Trophoblast cell (in vitro differentiated cells and primary cell): ENCODE results near the gene CTDP1.

Source experiments
- DNase-seq, 2 donors: peaks; one replicate each; pipeline ENCODE4 v3.0.0-alpha.2; 2016
- H2AFZ ChIP-seq: 2 replicates; pipeline ENCODE4 v1.6.1; 2013; ENCODE audit warnings: low read length, moderate library complexity, mild to moderate bottlenecking; ENCODE audit not compliant: insufficient read depth, poor library complexity
- H2AK5ac ChIP-seq: 2 replicates; pipeline ENCODE4 v1.6.1; 2013; ENCODE audit warnings: mild to moderate bottlenecking, low read length
- H2BK120ac ChIP-seq: 2 replicates; pipeline ENCODE4 v1.6.1; 2013; ENCODE audit warnings: low read length, mild to moderate bottlenecking, moderate library complexity; ENCODE audit not compliant: insufficient read depth, poor library complexity
- H2BK12ac ChIP-seq: 2 replicates; pipeline ENCODE4 v1.6.1; 2013; ENCODE audit warnings: mild to moderate bottlenecking, low read length, moderate library complexity
- H2BK5ac ChIP-seq: 2 replicates; pipeline ENCODE4 v1.6.1; 2013; ENCODE audit warnings: low read length, low read depth, moderate library complexity, mild to moderate bottlenecking; ENCODE audit not compliant: poor library complexity
- H3K14ac ChIP-seq: 2 replicates; pipeline ENCODE4 v1.6.1; 2013; ENCODE audit warnings: mild to moderate bottlenecking, low read length
- H3K18ac ChIP-seq: 2 replicates; pipeline ENCODE4 v1.6.1; 2013; ENCODE audit warnings: mild to moderate bottlenecking, low read length
- H3K23ac ChIP-seq: 2 replicates; pipeline ENCODE4 v1.6.1; 2013; ENCODE audit warnings: low read length
- H3K27ac ChIP-seq: 2 replicates; pipeline ENCODE4 v1.5.1; 2013; ENCODE audit warnings: low read depth, mild to moderate bottlenecking, inconsistent platforms, low read length, moderate library complexity
- H3K27me3 ChIP-seq: 2 replicates; pipeline ENCODE4 v1.6.1; 2013; ENCODE audit warnings: inconsistent platforms, mild to moderate bottlenecking, low read length, moderate library complexity; ENCODE audit not compliant: insufficient read depth
- H3K36me3 ChIP-seq, 2 experiments: 1 replicate in 1 of 2; 2 replicates in 1 of 2; pipeline ENCODE4 v1.6.1; 2013; ENCODE audit warnings: low read length in 2 of 2, mild to moderate bottlenecking in 2 of 2, moderate library complexity in 1 of 2; ENCODE audit not compliant: insufficient read depth in 2 of 2, control insufficient read depth in 1 of 2
- H3K4ac ChIP-seq: 2 replicates; pipeline ENCODE4 v1.6.1; 2013; ENCODE audit warnings: low read depth, mild to moderate bottlenecking, low read length, moderate library complexity
- H3K4me1 ChIP-seq, 2 experiments: 1 replicate in 1 of 2; 2 replicates in 1 of 2; pipeline ENCODE4 v1.6.1; 2013; ENCODE audit warnings: low read length in 2 of 2, mild to moderate bottlenecking in 2 of 2, moderate library complexity in 1 of 2; ENCODE audit not compliant: insufficient read depth in 2 of 2, control insufficient read depth in 1 of 2
- H3K4me2 ChIP-seq: 2 replicates; pipeline ENCODE4 v1.6.1; 2013; ENCODE audit warnings: inconsistent platforms, mild to moderate bottlenecking, low read length, moderate library complexity
- H3K4me3 ChIP-seq: 2 replicates; pipeline ENCODE4 v1.5.1; 2013; ENCODE audit warnings: mild to moderate bottlenecking, low read depth, low read length, inconsistent platforms
- H3K79me1 ChIP-seq: one replicate; pipeline ENCODE4 v1.6.1; 2013; ENCODE audit warnings: low read length
- H3K79me2 ChIP-seq: 2 replicates; pipeline ENCODE4 v1.6.1; 2013; ENCODE audit warnings: low read length, mild to moderate bottlenecking; ENCODE audit not compliant: control insufficient read depth, insufficient read depth, poor library complexity
- H3K9ac ChIP-seq: 2 replicates; pipeline ENCODE4 v1.6.1; 2013; ENCODE audit warnings: mild to moderate bottlenecking, low read length
- H3K9me3 ChIP-seq: 2 replicates; pipeline ENCODE4 v1.6.1; 2013; ENCODE audit warnings: low read depth, mild to moderate bottlenecking, control low read depth, inconsistent platforms, low read length; ENCODE audit not compliant: insufficient read depth
- H4K12ac ChIP-seq: 2 replicates; pipeline ENCODE4 v1.6.1; 2013; ENCODE audit warnings: low read depth, mild to moderate bottlenecking, low read length, moderate library complexity
- H4K8ac ChIP-seq: 2 replicates; pipeline ENCODE4 v1.6.1; 2013; ENCODE audit warnings: low read depth, mild to moderate bottlenecking, low read length, moderate library complexity
- H4K91ac ChIP-seq: one replicate; pipeline ENCODE4 v1.6.1; 2013; ENCODE audit warnings: low read depth, mild to moderate bottlenecking, low read length, moderate library complexity
- WGBS: extraction: QIAGEN DNeasy Blood & Tissue Kit; methylation state at CpG from one replicate; pipeline ENCODE4 v1.1.7; 2013; ENCODE audit warnings: missing lambda C conversion rate; ENCODE audit not compliant: insufficient read length, insufficient coverage; ENCODE audit errors: extremely low coverage; 5-methylcytosine and 5-hydroxymethylcytosine counted together

Gene CTDP1

DNA sequence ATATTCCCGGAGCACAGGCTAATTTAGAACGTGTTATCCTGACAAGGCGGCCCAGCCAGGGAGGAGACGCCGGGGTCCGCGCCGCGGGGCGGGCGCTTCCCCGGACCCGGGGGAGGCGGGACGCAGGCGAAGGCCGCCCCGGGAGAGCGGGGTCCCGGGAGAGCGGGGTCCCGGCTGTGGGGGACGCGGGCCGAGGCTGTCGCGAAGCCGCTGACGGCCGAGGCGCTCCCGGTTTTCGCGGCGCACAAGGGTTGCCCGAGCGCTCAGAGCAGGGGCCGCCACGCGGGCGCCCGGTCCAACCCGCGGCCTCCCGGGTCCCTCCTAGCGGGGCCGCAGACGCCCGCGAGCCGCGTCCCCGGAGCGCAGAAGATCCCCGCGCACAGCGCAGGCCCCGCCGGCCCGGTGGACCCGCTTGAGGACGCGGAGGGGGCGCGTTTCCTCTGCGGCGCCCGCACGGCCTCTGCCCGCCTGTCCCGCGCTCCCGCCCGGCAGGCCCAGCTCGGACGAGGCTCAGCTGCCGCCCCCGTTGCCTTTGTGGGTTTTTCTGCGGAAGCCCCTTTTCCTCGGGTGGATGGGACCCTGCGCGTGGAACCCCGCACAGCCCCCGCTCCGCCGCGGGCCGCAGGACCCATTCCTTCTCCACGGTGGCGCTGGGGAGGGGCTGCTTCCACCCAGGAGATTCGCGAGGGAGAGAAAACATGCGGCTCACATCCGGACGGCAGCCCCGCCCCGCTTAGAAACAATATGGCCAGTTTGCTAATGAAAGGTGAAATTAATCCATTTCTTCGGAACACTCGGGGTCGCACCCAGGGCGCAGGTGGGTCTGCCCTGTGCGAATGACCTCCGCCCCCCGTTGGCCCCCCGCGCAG lies 108.5 kb downstream of the CTDP1 start:
- Histone ChIP-seq H2BK120ac (no peak overlapping the region), H2AK5ac (no peak overlapping the region), H3K79me2 (no peaks in the 10 kb centered on the region), H3K4me3 (no peak overlapping the region), H4K91ac (no peak overlapping the region), H3K27ac (no peak overlapping the region), H3K14ac (no peak overlapping the region), H3K4me1 (peaks cover 3 to 6% of the 10 kb centered on the region in 2 experiments), H2BK12ac (no peak overlapping the region), H3K9ac (no peak overlapping the region), H3K23ac (no peak overlapping the region), H3K4me2 (peak overlapping the region; percentile 46), H2BK5ac (no peak overlapping the region), H3K18ac (no peak overlapping the region), H4K12ac (no peak overlapping the region), H3K79me1 (no peaks in the 10 kb centered on the region), H3K4ac (no peak overlapping the region), H3K9me3 (peaks cover 10% of the 10 kb centered on the region), H4K8ac (no peak overlapping the region), H2AFZ (no peak overlapping the region), H3K27me3 (peaks cover 34% of the 10 kb centered on the region), H3K36me3 (no peaks in the 10 kb centered on the region)
- WGBS = no CpG with 5 or more reads among the region's 106 CpGs
- no peak for DNase-seq

DNA sequence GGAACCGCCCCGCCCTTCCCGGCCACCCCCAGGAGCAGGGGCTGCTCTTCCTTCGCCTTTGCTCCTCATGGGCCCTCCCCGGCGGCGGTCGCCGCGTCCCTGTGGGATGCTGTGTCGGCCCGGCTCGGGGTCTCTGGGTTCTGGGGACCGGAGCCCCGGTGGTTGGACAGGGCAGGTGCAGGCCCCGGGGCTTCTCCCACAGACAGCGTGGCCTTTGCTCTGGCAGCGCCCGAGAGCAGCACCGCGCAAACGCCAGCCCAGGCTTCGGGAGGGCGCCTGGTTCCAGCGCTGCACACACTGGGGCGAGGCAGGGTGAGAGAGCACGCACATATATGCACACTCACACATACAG lies 109.1 kb downstream of the CTDP1 start:
- H3K4me3 ChIP-seq = peak overlapping the region; percentile 59

DNA sequence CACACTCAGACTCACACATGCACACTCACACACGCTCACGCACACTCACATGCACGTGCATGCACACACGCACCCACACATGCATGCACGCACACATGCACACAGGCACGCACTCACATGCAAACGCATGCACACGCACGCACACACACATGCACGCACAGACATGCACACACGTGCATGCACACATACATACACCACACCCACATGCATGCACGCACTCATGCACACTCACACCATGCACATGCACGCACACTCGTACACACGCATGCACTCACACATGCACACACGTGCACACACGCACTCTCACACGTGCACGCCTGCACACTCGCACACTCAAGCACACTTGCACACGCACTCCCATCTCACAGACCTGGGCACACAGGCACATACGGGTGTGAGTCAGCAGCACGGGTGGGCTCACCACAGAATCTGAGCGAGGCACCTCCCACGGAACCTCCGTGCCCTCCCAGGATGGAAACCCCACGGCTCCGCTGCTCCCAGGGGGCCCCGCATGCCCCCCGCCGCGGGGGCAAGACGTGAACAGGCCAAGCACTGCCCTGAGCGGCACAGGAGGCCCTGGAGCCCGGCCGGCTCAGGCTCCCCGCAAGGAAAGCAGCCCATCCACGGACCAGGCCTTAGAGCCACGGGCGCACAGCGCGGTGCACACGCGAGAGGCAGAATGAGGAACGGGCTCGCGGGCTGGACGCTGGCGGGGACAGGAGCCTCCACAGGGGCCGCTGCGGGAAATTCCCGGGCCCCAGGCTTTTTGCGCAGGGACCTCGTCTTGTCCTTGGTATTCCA lies 109.7 kb downstream of the CTDP1 start:
- H2AK5ac ChIP-seq = no peak overlapping the region
- no peak overlapping the region for H4K91ac ChIP-seq
- peak overlapping the region; percentile 55 for H3K23ac ChIP-seq
- no peaks in the 10 kb centered on the region for H3K79me2 ChIP-seq
- DNase-seq = no peak
- no peak overlapping the region for H3K14ac ChIP-seq
- no peak overlapping the region for H3K4ac ChIP-seq
- peaks cover 34% of the 10 kb centered on the region for H3K27me3 ChIP-seq
- H2BK12ac ChIP-seq = no peak overlapping the region
- peaks cover 3 to 6% of the 10 kb centered on the region in 2 experiments for H3K4me1 ChIP-seq
- no peak overlapping the region for H3K4me2 ChIP-seq
- no peaks in the 10 kb centered on the region for H3K79me1 ChIP-seq
- no peak overlapping the region for H3K27ac ChIP-seq
- no peak overlapping the region for H2AFZ ChIP-seq
- peaks cover 7% of the 10 kb centered on the region for H3K9me3 ChIP-seq
- no peak overlapping the region for H4K12ac ChIP-seq
- WGBS = no CpG with 5 or more reads among the region's 54 CpGs
- peak overlapping the region; percentile 59 for H3K4me3 ChIP-seq
- H2BK5ac ChIP-seq = no peak overlapping the region
- H4K8ac ChIP-seq = no peak overlapping the region
- H3K18ac ChIP-seq = no peak overlapping the region
- no peak overlapping the region for H3K9ac ChIP-seq
- H3K36me3 ChIP-seq = no peaks in the 10 kb centered on the region
- H2BK120ac ChIP-seq = no peak overlapping the region

More for the DNA sequence above, 109.1 kb downstream of the CTDP1 start:
- H3K4me2 ChIP-seq = no peak overlapping the region
- H3K79me1 ChIP-seq = no peaks in the 10 kb centered on the region
- H3K36me3 ChIP-seq = no peaks in the 10 kb centered on the region
- H4K12ac ChIP-seq = no peak overlapping the region
- peaks cover 3 to 6% of the 10 kb centered on the region in 2 experiments for H3K4me1 ChIP-seq
- H4K91ac ChIP-seq = no peak overlapping the region
- H2BK120ac ChIP-seq = no peak overlapping the region
- H3K4ac ChIP-seq = no peak overlapping the region
- no peak overlapping the region for H3K18ac ChIP-seq
- H3K23ac ChIP-seq = peak overlapping the region; percentile 55
- no peak overlapping the region for H2BK12ac ChIP-seq
- peaks cover 34% of the 10 kb centered on the region for H3K27me3 ChIP-seq
- no peak overlapping the region for H2BK5ac ChIP-seq
- no peak overlapping the region for H2AFZ ChIP-seq
- no peak overlapping the region for H2AK5ac ChIP-seq
- H3K9me3 ChIP-seq = peaks cover 10% of the 10 kb centered on the region
- no peaks in the 10 kb centered on the region for H3K79me2 ChIP-seq
- no CpG with 5 or more reads among the region's 27 CpGs for WGBS
- H4K8ac ChIP-seq = no peak overlapping the region
- no peak overlapping the region for H3K14ac ChIP-seq
- H3K27ac ChIP-seq = no peak overlapping the region
- no peak overlapping the region for H3K9ac ChIP-seq
- no peak for DNase-seq

DNA sequence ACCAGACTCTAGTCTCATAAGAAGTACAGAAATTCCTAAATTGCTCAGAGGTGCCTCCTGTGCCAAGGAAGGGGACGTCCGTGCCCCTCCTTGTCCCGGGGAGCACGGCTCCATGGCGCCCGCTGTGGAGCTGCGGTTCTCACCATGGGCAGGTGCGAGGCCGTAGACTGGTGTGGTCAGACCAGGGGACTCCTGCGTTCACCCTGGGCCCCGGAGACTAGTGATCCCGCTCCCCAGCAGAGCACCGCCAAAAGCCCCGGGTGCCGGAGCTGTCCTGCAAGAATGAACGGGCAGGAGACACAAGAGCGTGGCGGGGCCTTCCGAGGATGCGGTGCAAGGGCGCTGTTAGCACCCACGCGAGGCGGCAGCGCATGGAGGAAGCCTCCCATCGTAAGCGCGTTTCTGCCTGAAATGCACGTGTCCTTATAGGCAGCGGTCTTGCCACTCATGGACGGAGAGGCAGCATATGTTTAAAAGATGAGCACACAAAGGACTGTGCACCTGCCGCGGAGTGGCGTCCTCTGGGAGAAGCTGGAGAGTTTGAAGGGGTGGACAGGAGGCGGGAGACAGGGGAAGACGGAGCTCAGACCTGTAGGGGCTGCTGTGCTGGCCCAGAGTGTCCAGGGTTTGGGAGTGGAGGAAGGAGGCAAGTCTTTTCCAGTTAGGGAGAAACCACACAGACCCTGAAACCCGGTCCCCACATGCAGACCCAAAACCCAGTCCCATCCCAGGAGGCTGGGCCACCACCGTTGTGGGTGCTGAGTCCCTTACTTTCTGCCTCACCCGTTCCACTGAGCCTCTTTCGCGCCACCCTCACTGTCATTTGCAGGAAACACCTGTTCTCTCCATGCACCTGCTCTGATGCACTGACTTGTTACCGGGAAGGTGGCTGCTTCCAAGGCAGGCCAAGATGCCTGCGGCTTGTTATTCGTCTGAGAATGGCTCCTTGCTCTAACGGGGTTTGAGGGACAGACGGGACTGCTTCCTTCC lies 110.6 kb downstream of the CTDP1 start:
- no peak overlapping the region for H3K27ac ChIP-seq
- H3K9me3 ChIP-seq = peaks cover 7% of the 10 kb centered on the region
- no peak overlapping the region for H2BK12ac ChIP-seq
- no peak overlapping the region for H4K8ac ChIP-seq
- WGBS = no CpG with 5 or more reads among the region's 46 CpGs
- H3K4me2 ChIP-seq = no peak overlapping the region
- H3K27me3 ChIP-seq = peaks cover 34% of the 10 kb centered on the region
- H4K91ac ChIP-seq = no peak overlapping the region
- no peak overlapping the region for H3K18ac ChIP-seq
- no peak overlapping the region for H4K12ac ChIP-seq
- DNase-seq = no peak
- no peak overlapping the region for H2BK120ac ChIP-seq
- H2AFZ ChIP-seq = no peak overlapping the region
- no peaks in the 10 kb centered on the region for H3K36me3 ChIP-seq
- no peak overlapping the region for H3K14ac ChIP-seq
- H3K79me1 ChIP-seq = no peaks in the 10 kb centered on the region
- no peak overlapping the region for H3K4me3 ChIP-seq
- no peak overlapping the region for H2AK5ac ChIP-seq
- H3K4me1 ChIP-seq = peaks cover 3 to 6% of the 10 kb centered on the region in 2 experiments
- H2BK5ac ChIP-seq = no peak overlapping the region
- no peak overlapping the region for H3K23ac ChIP-seq
- no peaks in the 10 kb centered on the region for H3K79me2 ChIP-seq
- no peak overlapping the region for H3K4ac ChIP-seq
- H3K9ac ChIP-seq = no peak overlapping the region
